ENCODE data around the gene RFX1.

The RFX1 gene

DNA sequence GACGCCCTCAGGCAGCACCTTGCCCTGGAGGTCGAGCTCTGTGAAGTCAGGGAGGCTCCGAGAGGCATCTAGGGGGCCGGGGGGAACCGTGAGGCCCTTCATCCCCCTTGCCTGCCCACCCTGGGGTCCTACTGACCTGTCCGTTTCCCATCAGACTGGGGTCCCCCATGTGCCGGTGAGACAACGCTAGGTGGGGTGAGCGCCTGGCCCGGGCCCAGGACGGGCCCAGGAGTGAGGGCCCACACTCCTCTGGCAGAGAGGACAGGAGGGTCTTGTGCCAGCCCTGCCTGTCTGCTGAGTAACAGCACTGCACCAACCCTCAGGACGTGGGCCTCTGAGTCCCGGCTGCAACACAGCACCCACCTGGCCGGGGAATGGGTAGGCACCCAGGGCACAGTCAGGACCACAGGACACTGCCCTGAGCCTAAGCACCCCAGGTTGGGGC lies 39.4 kb downstream of the RFX1 start:
- no peak for TF ChIP-seq FOXP2 (optimal IDR thresholded peaks at IDR 0.05; ENCODE audit: borderline replicate concordance, extremely low read depth, extremely low read length, insufficient read depth)
- TF ChIP-seq TAF1 (IDR thresholded peaks at IDR 0.05; ENCODE audit: borderline replicate concordance, insufficient read depth, low read length): no peak
- TF ChIP-seq SIN3A (IDR thresholded peaks at IDR 0.05; ENCODE audit: borderline replicate concordance, insufficient read depth, low read length): no peak
- TF ChIP-seq REST (IDR thresholded peaks at IDR 0.05; ENCODE audit: insufficient read depth in 1 of 2, low read depth in 2 of 2, low read length in 2 of 2): no peak
- no peak for TF ChIP-seq POLR2AphosphoS5 (IDR thresholded peaks at IDR 0.05; ENCODE audit: low read depth, low read length)

DNA sequence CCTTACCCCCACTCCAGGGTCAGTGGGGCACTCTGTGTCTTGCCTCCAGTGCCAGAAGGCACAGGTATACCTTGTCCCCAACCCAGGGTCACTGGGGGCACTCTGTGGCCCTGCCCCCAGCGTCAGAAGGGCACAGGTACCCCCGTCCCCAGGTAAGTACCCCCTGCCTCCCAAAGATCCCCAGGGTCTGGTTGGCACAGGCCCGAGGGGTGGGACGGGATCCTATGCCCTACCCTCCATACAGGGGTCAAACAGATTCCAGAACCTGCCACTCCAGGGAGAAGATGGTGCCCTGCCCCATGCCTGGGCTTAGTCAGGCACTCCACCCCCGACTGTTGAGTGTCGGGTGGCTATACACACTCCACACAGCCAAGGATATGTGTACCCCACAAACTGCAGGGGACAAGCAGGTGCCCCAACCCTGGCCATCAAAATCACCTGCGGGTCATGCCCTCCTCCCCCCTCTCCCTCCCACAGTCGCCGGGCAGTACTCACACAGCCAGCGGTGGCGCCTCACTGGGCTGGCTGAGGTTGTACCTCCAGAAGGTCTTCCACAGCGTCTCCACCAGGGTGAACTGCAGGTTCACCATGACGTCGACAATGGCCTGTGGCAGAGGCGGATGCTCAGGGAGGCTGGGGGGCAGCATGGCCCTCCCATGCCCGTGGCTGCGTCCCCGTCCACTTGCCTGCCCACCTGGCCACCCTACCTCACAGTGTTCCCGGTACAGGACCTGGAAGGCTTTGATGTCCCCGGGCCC lies 40.0 kb downstream of the RFX1 start:
- no peak for TF ChIP-seq POLR2AphosphoS5 (IDR thresholded peaks at IDR 0.05; ENCODE audit: low read depth, low read length)

- TF ChIP-seq SIN3A (IDR thresholded peaks at IDR 0.05; ENCODE audit: borderline replicate concordance, insufficient read depth, low read length) (no peak), FOXP2 (optimal IDR thresholded peaks at IDR 0.05; ENCODE audit: borderline replicate concordance, extremely low read depth, extremely low read length, insufficient read depth) (no peak), TAF1 (IDR thresholded peaks at IDR 0.05; ENCODE audit: borderline replicate concordance, insufficient read depth, low read length) (no peak), REST (IDR thresholded peaks at IDR 0.05; ENCODE audit: insufficient read depth in 1 of 2, low read depth in 2 of 2, low read length in 2 of 2) (no peak), POLR2AphosphoS5 (IDR thresholded peaks at IDR 0.05; ENCODE audit: low read depth, low read length) (no peak)
These were observed 40.7 kb downstream of the RFX1 start for GRCh38 chr19:13965377-13965896.

DNA sequence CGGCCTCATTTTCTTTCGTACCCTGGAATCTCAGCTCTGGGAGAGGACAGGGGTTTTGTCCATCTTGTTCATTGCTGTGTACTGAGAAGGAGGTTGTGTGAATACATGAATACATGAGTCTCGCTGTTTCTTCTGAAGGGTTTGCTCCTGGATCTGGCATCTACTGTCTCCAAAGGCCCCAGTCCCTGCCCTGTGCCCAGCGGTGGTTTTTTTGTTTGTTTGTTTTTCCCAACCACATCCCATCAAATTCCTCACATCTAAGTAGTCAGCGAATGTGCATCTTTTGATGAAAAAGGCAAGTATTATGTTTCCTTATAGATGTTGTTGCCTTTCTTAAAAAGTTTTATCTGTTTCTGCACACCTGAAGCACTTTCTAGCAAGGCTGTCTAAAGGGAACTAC lies 41.3 kb downstream of the RFX1 start:
- TF ChIP-seq TAF1 (IDR thresholded peaks at IDR 0.05; ENCODE audit: borderline replicate concordance, insufficient read depth, low read length) (no peak), REST (IDR thresholded peaks at IDR 0.05; ENCODE audit: insufficient read depth in 1 of 2, low read depth in 2 of 2, low read length in 2 of 2) (no peak), POLR2AphosphoS5 (IDR thresholded peaks at IDR 0.05; ENCODE audit: low read depth, low read length) (no peak), FOXP2 (optimal IDR thresholded peaks at IDR 0.05; ENCODE audit: borderline replicate concordance, extremely low read depth, extremely low read length, insufficient read depth) (no peak), SIN3A (IDR thresholded peaks at IDR 0.05; ENCODE audit: borderline replicate concordance, insufficient read depth, low read length) (no peak)

DNA sequence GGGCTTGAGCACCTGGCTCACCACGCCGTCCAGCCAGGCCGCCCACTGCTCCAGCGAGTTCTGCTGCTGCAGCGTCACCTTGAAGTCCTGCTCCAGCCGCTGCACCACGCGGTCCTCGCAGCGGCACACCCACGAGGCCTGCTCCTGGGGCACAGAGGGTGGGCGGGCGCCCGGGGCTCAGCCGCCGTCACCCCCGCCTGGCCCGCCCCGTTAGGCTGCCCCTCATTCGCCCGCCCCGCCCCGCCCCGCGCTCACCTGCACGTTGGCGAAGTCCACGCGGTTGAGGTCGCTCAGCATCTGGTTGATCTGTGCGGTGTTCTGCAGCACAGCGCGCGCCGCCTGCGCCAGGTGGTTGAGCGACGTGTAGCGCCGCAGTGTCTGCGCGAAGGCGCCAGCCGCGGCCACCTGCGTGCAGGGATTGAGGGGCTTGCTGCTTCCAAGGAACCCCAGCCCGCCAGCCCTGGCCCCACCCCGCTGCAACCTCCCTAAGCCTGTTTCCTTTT lies 42.5 kb downstream of the RFX1 start:
- TF ChIP-seq POLR2AphosphoS5 (IDR thresholded peaks at IDR 0.05; ENCODE audit: low read depth, low read length) (no peak), REST (IDR thresholded peaks at IDR 0.05; ENCODE audit: insufficient read depth in 1 of 2, low read depth in 2 of 2, low read length in 2 of 2) (no peak), SIN3A (IDR thresholded peaks at IDR 0.05; ENCODE audit: borderline replicate concordance, insufficient read depth, low read length) (no peak), FOXP2 (optimal IDR thresholded peaks at IDR 0.05; ENCODE audit: borderline replicate concordance, extremely low read depth, extremely low read length, insufficient read depth) (no peak), TAF1 (IDR thresholded peaks at IDR 0.05; ENCODE audit: borderline replicate concordance, insufficient read depth, low read length) (no peak)

Measured in PFSK-1 (cell line).